ENCODE measurements around the gene SENP5. TPM values are rescaled to one million over a fixed set of nuclear protein-coding genes. Genes with fewer than 3 reads are reported as not detected.

The SENP5 gene
- total and polyA plus RNA-seq, 2 donors from 2014 or later: 5.8 to 27.5 TPM

GRCh38 chr3:196962108-196962929 is 94.6 kb downstream of the SENP5 start:
- no peaks in the 10 kb centered on the region for H3K9me3 ChIP-seq (ENCODE audit: control insufficient read depth in 2 of 3, insufficient read depth in 1 of 3, low read length in 3 of 3)
- H3K4me3 ChIP-seq (ENCODE audit: low read length in 3 of 3): no peak overlapping the region
- DNase-seq (no peak), FAIRE-seq (no peak)
- TF ChIP-seq CTCF (IDR thresholded peaks at IDR 0.05; ENCODE audit: borderline replicate concordance, extremely low read depth, insufficient read depth): no peak
- H3K36me3 ChIP-seq (ENCODE audit: control insufficient read depth in 2 of 3, insufficient read depth in 3 of 3, low read length in 3 of 3): no peaks in the 10 kb centered on the region
- peaks cover 24% of the 10 kb centered on the region for H3K27me3 ChIP-seq (ENCODE audit: control insufficient read depth, insufficient read depth, low read length)
- no peak overlapping the region for H3K9ac ChIP-seq (ENCODE audit: low read length in 3 of 3)
- intact Hi-C loops (cut with DNase I): loop anchor here (10.0 kb wide), 1 partner anchor 128 kb away; no protein-coding TSS in a partner anchor
- H3K27ac ChIP-seq (ENCODE audit: low read depth in 2 of 2, low read length in 2 of 2): no peak overlapping the region
- H3K4me1 ChIP-seq (ENCODE audit: control insufficient read depth in 2 of 3, insufficient read depth in 2 of 3, low read depth in 1 of 3, low read length in 3 of 3): no peaks in the 10 kb centered on the region

- FAIRE-seq: no peak
- no peak for TF ChIP-seq CTCF (IDR thresholded peaks at IDR 0.05; ENCODE audit: borderline replicate concordance, extremely low read depth, insufficient read depth)
- Histone ChIP-seq H3K9me3 (ENCODE audit: control insufficient read depth in 2 of 3, insufficient read depth in 1 of 3, low read length in 3 of 3) (no peaks in the 10 kb centered on the region), H3K27ac (ENCODE audit: low read depth in 2 of 2, low read length in 2 of 2) (no peak overlapping the region), H3K4me3 (ENCODE audit: low read length in 3 of 3) (no peak overlapping the region), H3K9ac (ENCODE audit: low read length in 3 of 3) (no peak overlapping the region), H3K4me1 (ENCODE audit: control insufficient read depth in 2 of 3, insufficient read depth in 2 of 3, low read depth in 1 of 3, low read length in 3 of 3) (peaks cover 0 to 3% (median 0%) of the 10 kb centered on the region in 3 donors), H3K27me3 (ENCODE audit: control insufficient read depth, insufficient read depth, low read length) (peaks cover 31% of the 10 kb centered on the region), H3K36me3 (ENCODE audit: control insufficient read depth in 2 of 3, insufficient read depth in 3 of 3, low read length in 3 of 3) (no peaks in the 10 kb centered on the region)
- intact Hi-C loops (cut with DNase I): loop anchor here (10.0 kb wide), 1 partner anchor 128 kb away; no protein-coding TSS in a partner anchor
- DNase-seq: no peak
Observed at GRCh38 chr3:196962930-196963630, 95.4 kb downstream of the SENP5 start.

GRCh38 chr3:196963631-196963953 is 95.9 kb downstream of the SENP5 start:
- H3K27ac ChIP-seq (ENCODE audit: low read depth in 2 of 2, low read length in 2 of 2): no peak overlapping the region
- intact Hi-C loops (cut with DNase I): loop anchor here (10.0 kb wide), 1 partner anchor 129 kb away; no protein-coding TSS in a partner anchor
- no peak overlapping the region for H3K9ac ChIP-seq (ENCODE audit: low read length in 3 of 3)

More at GRCh38 chr3:196963631-196963953, 95.9 kb downstream of the SENP5 start:
- DNase-seq: no peak
- Histone ChIP-seq H3K36me3 (ENCODE audit: control insufficient read depth in 2 of 3, insufficient read depth in 3 of 3, low read length in 3 of 3) (no peaks in the 10 kb centered on the region), H3K4me3 (ENCODE audit: low read length in 3 of 3) (no peak overlapping the region), H3K27me3 (ENCODE audit: control insufficient read depth, insufficient read depth, low read length) (peaks cover 32% of the 10 kb centered on the region), H3K9me3 (ENCODE audit: control insufficient read depth in 2 of 3, insufficient read depth in 1 of 3, low read length in 3 of 3) (no peaks in the 10 kb centered on the region), H3K4me1 (ENCODE audit: control insufficient read depth in 2 of 3, insufficient read depth in 2 of 3, low read depth in 1 of 3, low read length in 3 of 3) (peaks cover 0 to 6% (median 0%) of the 10 kb centered on the region in 3 donors)
- TF ChIP-seq CTCF (IDR thresholded peaks at IDR 0.05; ENCODE audit: borderline replicate concordance, extremely low read depth, insufficient read depth): no peak
- no peak for FAIRE-seq

Data from kidney (tissue), 14 donors.